Thyroid gland (tissue), 4 donors: Measurements from ENCODE around the gene POLR3B. TPM values are rescaled to one million over a fixed set of nuclear protein-coding genes. Genes with fewer than 3 reads are reported as not detected.

Experiments
- DNase-seq, 2 donors: peaks; one replicate each; pipeline ENCODE4 v3.0.0-alpha.2; 2019
- H3K27ac ChIP-seq, 3 donors: fragments of 200-600 bp; sonication (generic); 1 replicate in 2 of 3; 2 replicates in 1 of 3; pipeline ENCODE4 v1.5.1; 2016 to 2019; ENCODE audit warnings: mild to moderate bottlenecking in 1 of 3, moderate library complexity in 1 of 3
- H3K27me3 ChIP-seq: fragments of 200-600 bp; sonication (generic); one replicate; pipeline ENCODE4 v1.5.1; 2019
- H3K36me3 ChIP-seq, 2 donors: fragments of 200-600 bp; sonication (generic); one replicate each; pipeline ENCODE4 v1.5.1; 2016 to 2019
- H3K4me1 ChIP-seq, 2 donors: fragments of 200-600 bp; sonication (generic); one replicate each; pipeline ENCODE4 v1.5.1; 2017 to 2019
- H3K4me3 ChIP-seq, 3 donors: fragments of 200-600 bp; sonication (generic); replicated peaks in 1 of 3; 1 replicate in 2 of 3; 2 replicates in 1 of 3; pipeline ENCODE4 v1.5.1; 2016; ENCODE audit warnings: mild to moderate bottlenecking in 1 of 3
- H3K9me3 ChIP-seq: fragments of 200-600 bp; sonication (generic); one replicate; pipeline ENCODE4 v1.5.1; 2017
- CTCF ChIP-seq, 6 experiments: fragments of 200-600 bp in 3 of 6; fragments of 450-650 bp in 3 of 6; sonication (generic) in 3 of 6; IDR thresholded peaks; one replicate each; pipeline ENCODE4 v1.5.1; 2016 to 2019; ENCODE audit warnings: antibody characterized with exemption in 6 of 6, mild to moderate bottlenecking in 2 of 6, inconsistent platforms in 1 of 6, moderate library complexity in 1 of 6
- POLR2A ChIP-seq, 2 donors: fragments of 450-650 bp; IDR thresholded peaks; one replicate each; pipeline ENCODE4 v1.6.1; 2017; ENCODE audit warnings: antibody characterized with exemption in 2 of 2, mild to moderate bottlenecking in 2 of 2, moderate library complexity in 1 of 2
- WGBS, 2 donors: methylation state at CpG; one replicate each; pipeline ENCODE4 v1.1.5; 2017; 5-methylcytosine and 5-hydroxymethylcytosine counted together
- intact Hi-C: fragments of 100-400 bp; cut with DNase I; formaldehyde crosslinking; loops from one replicate; pipeline ENCODE4 v1.15.1; 2023
- total RNA-seq, 4 donors: library from RNA; depleted of rRNA; stranded (reverse); fragments of >200 nt; gene quantifications; one replicate each; pipeline ENCODE4 v1.2.3, GENCODE V29; 2016

POLR3B gene
- total RNA-seq, 4 donors from 2014 or later: 6.0 to 13.8 (median 12.0) TPM

GRCh38 chr12:106416273-106416672, 58.7 kb downstream of the POLR3B start:
- H3K4me3 ChIP-seq: no peak overlapping the region
- no peak overlapping the region for H3K27ac ChIP-seq
- no peaks in the 10 kb centered on the region for H3K9me3 ChIP-seq
- H3K27me3 ChIP-seq: no peaks in the 10 kb centered on the region
- WGBS, 2 donors: 36 to 54% methylated on average over 2 of the region's 2 CpGs
- no peaks in the 10 kb centered on the region for H3K36me3 ChIP-seq
- peak; percentile 83 to 88 for DNase-seq
- intact Hi-C loops: no loop called here
- TF ChIP-seq CTCF (IDR thresholded peaks at IDR 0.05): no peak
- TF ChIP-seq POLR2A (IDR thresholded peaks at IDR 0.05): no peak
- H3K4me1 ChIP-seq: peaks cover 9 to 16% of the 10 kb centered on the region in 2 donors

- no peaks in the 10 kb centered on the region for H3K36me3 ChIP-seq
- DNase-seq: no peak
- WGBS, 2 donors: 92 to 95% methylated on average over 7 of the region's 7 CpGs
- H3K9me3 ChIP-seq: no peaks in the 10 kb centered on the region
- no peak overlapping the region for H3K4me3 ChIP-seq
- H3K4me1 ChIP-seq: peaks cover 9 to 16% of the 10 kb centered on the region in 2 donors
- H3K27ac ChIP-seq: peak overlapping the region in 1 of 3 donors; percentile 3
- intact Hi-C loops: no loop called here
- TF ChIP-seq POLR2A (IDR thresholded peaks at IDR 0.05) (no peak), CTCF (IDR thresholded peaks at IDR 0.05) (no peak)
- no peaks in the 10 kb centered on the region for H3K27me3 ChIP-seq
Measured at GRCh38 chr12:106417926-106418910, 60.7 kb downstream of the POLR3B start.

GRCh38 chr12:106418970-106419369, 61.4 kb downstream of the POLR3B start:
- H3K9me3 ChIP-seq: no peaks in the 10 kb centered on the region
- no peak for DNase-seq

GRCh38 chr12:106423291-106423690, 65.7 kb downstream of the POLR3B start:
- WGBS, 2 donors: 91 to 93% methylated on average over 2 of the region's 2 CpGs
- Histone ChIP-seq H3K4me1 (peaks cover 13 to 20% of the 10 kb centered on the region in 2 donors), H3K9me3 (no peaks in the 10 kb centered on the region), H3K27me3 (no peaks in the 10 kb centered on the region), H3K36me3 (no peaks in the 10 kb centered on the region), H3K4me3 (no peak overlapping the region), H3K27ac (no peak overlapping the region)
- no peak for DNase-seq
- TF ChIP-seq POLR2A (IDR thresholded peaks at IDR 0.05) (no peak), CTCF (IDR thresholded peaks at IDR 0.05) (no peak)
- intact Hi-C loops: no loop called here

More at GRCh38 chr12:106418970-106419369, 61.4 kb downstream of the POLR3B start:
- no peak for TF ChIP-seq CTCF (IDR thresholded peaks at IDR 0.05)
- no peak for TF ChIP-seq POLR2A (IDR thresholded peaks at IDR 0.05)
- Histone ChIP-seq H3K27ac (peak overlapping the region in 1 of 3 donors; percentile 3), H3K4me1 (peaks cover 9 to 16% of the 10 kb centered on the region in 2 donors), H3K4me3 (no peak overlapping the region), H3K36me3 (no peaks in the 10 kb centered on the region), H3K27me3 (no peaks in the 10 kb centered on the region)
- intact Hi-C loops: no loop called here
- WGBS, 2 donors: 69% methylated on average over 1 of the region's 1 CpG
